Measurements from ENCODE around the gene CNTRL.

- TF ChIP-seq HNF4G (IDR thresholded peaks at IDR 0.05) (no peak), CTCF (IDR thresholded peaks at IDR 0.05; ENCODE audit: low read depth, low read length, missing input control) (no peak), GABPA (IDR thresholded peaks at IDR 0.05 in 1 of 2, conservative IDR thresholded peaks at IDR 0.05 in 1 of 2) (no peak), MAX (IDR thresholded peaks at IDR 0.05) (no peak), JUND (IDR thresholded peaks at IDR 0.05) (no peak), TAF1 (conservative IDR thresholded peaks at IDR 0.05) (no peak)
Observed at GRCh38 chr9:121029469-121029868, 45.3 kb upstream of the CNTRL start.

Data from liver (tissue), 3 donors.